Measurements from ENCODE around the gene EEF1AKMT3. TPM values are rescaled to one million over a fixed set of nuclear protein-coding genes. Genes with fewer than 3 reads are reported as not detected.

EEF1AKMT3 gene
- total RNA-seq, 1 donor from 2014 or later: 2.1 TPM

GRCh38 chr12:57732726-57733593, 39.5 kb upstream of the EEF1AKMT3 start:
- DNase-seq (ENCODE audit: low spot score in 2 of 2): no peak
- TF ChIP-seq CTCF (IDR thresholded peaks at IDR 0.05): no peak
- H3K4me1 ChIP-seq: peaks cover 11 to 16% of the 10 kb centered on the region in 2 donors
- no peaks in the 10 kb centered on the region for H3K9me3 ChIP-seq
- H3K27me3 ChIP-seq: peaks cover 20% of the 10 kb centered on the region
- intact Hi-C loops (cut with DNase I): no loop called here
- no peak overlapping the region for H3K27ac ChIP-seq
- H3K36me3 ChIP-seq: no peaks in the 10 kb centered on the region
- H3K4me3 ChIP-seq: no peak overlapping the region

GRCh38 chr12:57733928-57734327, 38.5 kb upstream of the EEF1AKMT3 start:
- no peaks in the 10 kb centered on the region for H3K9me3 ChIP-seq
- TF ChIP-seq CTCF (IDR thresholded peaks at IDR 0.05): no peak
- DNase-seq (ENCODE audit: low spot score in 2 of 2): no peak
- no peak overlapping the region for H3K27ac ChIP-seq
- peaks cover 29% of the 10 kb centered on the region for H3K27me3 ChIP-seq
- no peak overlapping the region for H3K4me3 ChIP-seq
- intact Hi-C loops (cut with DNase I): no loop called here
- H3K4me1 ChIP-seq: peaks cover 21 to 24% of the 10 kb centered on the region in 2 donors
- H3K36me3 ChIP-seq: no peaks in the 10 kb centered on the region

- H3K4me3 ChIP-seq: no peak overlapping the region
- TF ChIP-seq CTCF (IDR thresholded peaks at IDR 0.05): no peak
- peaks cover 24% of the 10 kb centered on the region in 2 donors for H3K4me1 ChIP-seq
- H3K36me3 ChIP-seq: no peaks in the 10 kb centered on the region
- H3K9me3 ChIP-seq: no peaks in the 10 kb centered on the region
- H3K27ac ChIP-seq: no peak overlapping the region
- intact Hi-C loops (cut with DNase I): no loop called here
- DNase-seq (ENCODE audit: low spot score in 2 of 2): no peak
- peaks cover 33% of the 10 kb centered on the region for H3K27me3 ChIP-seq
These were observed 37.8 kb upstream of the EEF1AKMT3 start for GRCh38 chr12:57734591-57734990.

GRCh38 chr12:57735198-57735855, 37.1 kb upstream of the EEF1AKMT3 start:
- Histone ChIP-seq H3K36me3 (no peaks in the 10 kb centered on the region), H3K4me1 (peaks cover 24% of the 10 kb centered on the region in 2 donors), H3K27ac (no peak overlapping the region), H3K27me3 (peaks cover 33% of the 10 kb centered on the region), H3K4me3 (no peak overlapping the region), H3K9me3 (no peaks in the 10 kb centered on the region)
- intact Hi-C loops (cut with DNase I): no loop called here
- TF ChIP-seq CTCF (IDR thresholded peaks at IDR 0.05): no peak
- no peak for DNase-seq (ENCODE audit: low spot score in 2 of 2)

- Histone ChIP-seq H3K9me3 (no peaks in the 10 kb centered on the region), H3K27me3 (peaks cover 33% of the 10 kb centered on the region), H3K27ac (no peak overlapping the region), H3K36me3 (no peaks in the 10 kb centered on the region), H3K4me1 (peaks cover 24% of the 10 kb centered on the region in 2 donors), H3K4me3 (peak overlapping the region; percentile 9 to 41)
- intact Hi-C loops (cut with DNase I): no loop called here
- peak in 1 of 3 experiments; percentile 12 for TF ChIP-seq CTCF (IDR thresholded peaks at IDR 0.05)
- no peak for DNase-seq (ENCODE audit: low spot score in 2 of 2)
These were observed 36.3 kb upstream of the EEF1AKMT3 start for GRCh38 chr12:57735952-57736740.

All from ascending aorta (tissue), 2 donors.